Stimulated activated CD4-positive, alpha-beta T cell treated with anti-CD3 and anti-CD28 coated beads, Interleukin-4, amount 100 ng/mL, for 1 hour (primary cell): Measurements from ENCODE around the gene FAM149A.

ENCODE experiments used
- DNase-seq: peaks from one replicate; pipeline ENCODE4 v3.0.0-alpha.2; 2020

The FAM149A gene

DNA sequence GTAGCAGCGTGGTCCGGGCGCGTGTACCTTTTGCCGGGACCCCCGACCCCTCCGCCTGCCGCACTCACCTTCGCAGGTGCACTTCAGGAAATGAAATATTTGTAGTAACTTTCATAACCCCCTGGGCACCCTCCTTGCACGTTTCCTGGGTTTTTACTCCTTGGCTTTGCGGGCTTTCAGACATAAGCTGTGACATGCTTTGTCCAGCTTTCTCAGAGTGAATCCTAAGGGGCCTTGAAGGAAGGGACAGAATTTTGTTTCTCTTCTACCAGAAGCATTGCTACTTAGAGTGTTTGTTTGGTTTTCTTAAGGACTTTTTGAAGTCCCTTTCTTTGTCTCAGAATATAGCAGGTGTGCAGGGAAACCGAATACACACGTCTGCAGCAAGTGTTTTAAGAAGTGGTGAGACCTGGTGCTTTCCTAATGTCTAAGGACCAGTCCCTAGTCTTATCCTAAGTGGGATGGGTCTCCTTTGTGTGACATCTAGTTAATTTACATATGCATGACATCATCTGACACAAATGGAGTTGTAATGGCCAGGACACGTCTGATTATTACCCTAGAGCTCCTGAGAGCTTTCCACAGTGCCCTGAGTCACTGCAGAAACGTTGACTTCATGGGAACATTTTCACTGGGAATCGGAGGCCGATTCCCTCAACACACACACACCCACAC lies 1.3 kb downstream of the FAM149A start:
- DNase-seq = no peak

DNA sequence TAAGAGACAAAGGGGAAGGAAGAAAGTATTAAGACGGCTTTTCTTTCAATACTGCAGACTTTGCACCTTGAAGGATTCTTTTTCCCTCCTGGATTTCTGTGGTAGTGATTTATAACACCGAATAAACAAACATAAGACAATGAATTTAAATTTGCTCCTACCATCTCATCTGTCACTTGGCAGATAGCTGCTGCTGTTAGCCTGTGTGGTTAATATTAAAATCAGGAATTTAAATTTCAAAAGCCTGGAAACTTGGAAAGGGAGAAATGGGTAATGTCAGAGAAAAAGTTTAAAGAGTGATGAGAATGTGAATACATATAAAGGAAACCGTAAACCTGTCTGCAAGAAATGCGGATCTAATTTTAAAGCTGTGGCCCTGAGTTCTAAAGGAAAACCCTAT lies 3.4 kb downstream of the FAM149A start:
- no peak for DNase-seq

DNA sequence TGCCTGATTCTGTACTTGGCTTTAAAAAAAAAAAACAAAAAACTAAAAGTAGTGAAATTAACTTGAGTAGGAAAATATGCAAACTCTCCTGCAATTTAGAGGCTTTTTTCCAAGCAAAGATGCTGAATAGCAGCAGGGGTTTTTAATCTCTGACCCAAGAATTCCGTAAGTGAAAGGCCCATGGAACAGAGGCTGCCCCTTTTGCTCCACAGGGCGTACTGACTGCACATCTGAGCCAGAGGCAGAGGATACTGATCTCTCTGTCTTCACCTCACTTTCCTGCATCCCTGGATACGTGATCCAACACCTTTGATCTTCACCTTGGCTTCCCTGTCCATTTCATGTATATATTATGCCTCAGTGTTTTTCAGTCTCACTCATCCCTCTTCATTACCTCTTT lies 3.9 kb downstream of the FAM149A start:
- no peak for DNase-seq

DNA sequence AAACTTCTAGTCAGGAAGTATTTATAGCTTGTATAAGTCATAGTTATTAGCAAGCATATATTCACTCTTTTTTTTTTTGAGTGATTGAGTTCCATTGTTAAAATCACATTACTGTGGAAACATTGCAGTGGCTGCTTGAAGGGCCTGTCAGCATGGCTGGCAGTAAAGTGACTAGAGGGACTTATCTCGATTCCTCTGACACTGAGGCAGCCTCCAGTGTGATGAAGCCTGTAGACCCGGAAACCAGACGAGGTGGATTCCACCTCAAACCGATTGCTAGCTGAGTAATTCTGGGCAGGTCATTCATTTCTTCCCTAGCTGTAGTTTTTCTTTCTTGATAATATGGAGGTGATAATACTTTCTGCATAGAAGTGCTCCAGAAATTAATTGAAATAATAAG lies 4.7 kb downstream of the FAM149A start:
- DNase-seq = no peak

DNA sequence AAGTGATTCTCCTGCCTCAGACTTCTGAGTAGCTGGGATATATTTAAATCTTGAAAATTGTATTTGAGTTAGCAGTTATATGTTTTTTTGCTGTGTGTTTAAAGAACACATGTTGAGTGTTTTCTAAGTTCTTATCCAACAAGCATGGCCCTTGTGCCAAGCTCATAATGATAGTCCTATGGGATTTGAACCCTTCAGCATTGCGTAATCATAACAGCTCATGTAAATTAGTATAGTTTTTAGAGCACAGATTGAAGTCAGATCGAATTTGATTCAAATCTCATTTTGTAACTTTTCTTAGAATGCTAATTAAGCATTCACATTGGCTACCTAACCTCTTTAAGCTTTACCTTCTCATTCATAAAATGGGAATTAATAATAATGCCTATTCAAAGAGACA lies 12.2 kb downstream of the FAM149A start:
- no peak for DNase-seq

DNA sequence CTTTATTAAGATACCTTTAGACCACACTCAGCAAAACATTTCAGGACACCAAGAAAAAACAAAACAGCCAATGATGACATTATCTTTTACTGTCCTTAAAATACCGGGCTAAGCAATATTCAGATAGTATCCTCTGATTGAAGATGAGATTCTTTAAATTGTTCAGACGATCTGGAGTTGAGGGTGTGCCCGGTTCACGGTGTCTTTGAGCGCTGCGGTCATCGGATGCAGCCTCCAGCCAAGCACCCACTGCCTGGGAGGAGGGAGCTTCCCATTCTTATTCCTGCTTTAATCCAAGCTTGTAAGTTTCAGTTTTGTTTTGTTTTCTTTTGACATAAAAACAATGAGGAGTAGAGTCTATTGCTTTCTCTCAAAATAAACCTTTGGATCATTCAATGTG lies 14.1 kb downstream of the FAM149A start:
- no peak for DNase-seq

DNA sequence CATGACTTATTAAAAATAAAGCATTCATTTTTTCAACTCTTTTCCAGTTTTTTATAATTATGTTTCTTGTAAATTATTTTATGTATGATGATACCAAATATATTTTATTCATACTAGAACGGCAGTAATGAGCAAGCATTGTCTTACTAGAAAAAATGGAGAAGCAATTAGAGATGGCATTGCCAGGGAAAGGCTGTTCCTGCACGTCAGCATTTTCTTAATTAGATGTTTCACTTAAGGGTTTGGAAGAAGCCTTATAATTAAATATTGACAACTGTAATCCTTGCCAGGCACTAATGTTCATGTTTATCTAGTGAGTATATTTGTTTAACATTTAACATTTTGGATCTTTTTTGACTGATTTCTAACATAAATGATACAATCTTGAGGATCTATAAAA lies 16.6 kb downstream of the FAM149A start:
- DNase-seq = no peak

DNA sequence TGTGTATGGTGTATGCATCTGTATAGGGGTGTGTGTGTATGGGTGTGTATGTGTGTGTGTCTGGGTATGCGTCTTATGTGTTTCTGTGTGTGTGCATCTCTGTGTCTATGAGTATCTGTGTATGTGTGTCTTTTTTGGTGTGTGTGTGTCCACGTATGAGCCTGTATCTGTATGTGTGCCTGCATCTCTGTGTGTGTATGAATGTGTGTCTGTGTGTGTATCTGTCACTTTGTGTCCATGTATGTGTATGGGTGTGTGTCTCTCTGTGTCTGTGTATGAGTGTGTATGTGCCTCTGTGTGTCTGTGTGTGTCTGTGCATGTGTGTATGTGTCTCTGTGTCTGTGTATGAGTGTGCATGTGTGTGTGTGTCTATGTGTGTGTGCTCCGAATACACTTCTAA lies 24.3 kb downstream of the FAM149A start:
- no peak for DNase-seq

DNA sequence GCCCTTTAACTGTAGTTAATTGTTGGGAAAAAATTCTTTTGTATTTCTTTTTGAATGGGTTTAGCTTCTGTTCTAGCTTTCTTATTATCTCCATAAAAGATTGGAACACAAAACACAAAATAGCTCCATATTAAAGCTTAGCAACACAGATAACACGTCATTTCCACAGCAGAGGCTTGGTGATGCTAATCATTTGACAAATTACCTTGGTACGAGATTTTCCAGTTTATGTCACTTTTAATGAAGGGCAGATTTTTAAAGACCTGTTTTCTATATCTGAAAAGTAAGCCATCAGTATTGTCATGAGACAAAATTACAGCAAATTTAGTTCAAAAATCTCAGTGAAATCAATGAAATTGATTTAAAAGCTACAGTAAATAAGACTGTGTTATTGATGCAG lies 27.4 kb downstream of the FAM149A start:
- no peak for DNase-seq

DNA sequence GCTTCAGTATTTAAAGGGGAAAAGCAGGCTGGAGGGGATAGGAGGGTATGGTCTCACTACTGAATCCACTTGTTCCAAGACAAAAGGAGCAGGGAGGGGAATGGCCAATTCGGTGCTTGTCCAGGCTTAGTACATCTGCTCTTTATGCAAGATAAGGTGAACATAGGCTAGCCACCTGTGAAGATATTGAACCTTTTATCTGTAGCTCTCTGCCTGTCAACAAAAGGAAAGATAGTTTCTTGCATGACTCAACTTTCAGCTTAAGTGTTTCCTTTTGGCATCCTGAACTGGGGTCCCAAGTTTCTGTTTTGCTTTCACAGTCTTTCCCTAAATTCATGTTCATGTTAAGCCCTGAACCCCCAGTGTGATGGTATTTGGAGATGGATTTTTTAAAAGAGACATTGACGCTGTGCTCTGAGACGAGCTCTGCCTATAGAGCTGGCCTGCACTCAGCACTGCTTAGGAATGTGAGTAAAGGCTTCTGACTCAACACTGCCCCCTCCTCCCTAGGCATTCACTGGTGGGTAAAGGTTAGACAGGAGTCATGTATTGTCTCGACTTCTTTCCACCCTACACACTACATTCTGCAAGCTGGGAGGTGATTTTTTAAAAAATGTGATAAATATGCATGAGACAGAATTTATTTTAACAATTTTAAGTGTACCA lies 28.2 kb downstream of the FAM149A start:
- no peak for DNase-seq

DNA sequence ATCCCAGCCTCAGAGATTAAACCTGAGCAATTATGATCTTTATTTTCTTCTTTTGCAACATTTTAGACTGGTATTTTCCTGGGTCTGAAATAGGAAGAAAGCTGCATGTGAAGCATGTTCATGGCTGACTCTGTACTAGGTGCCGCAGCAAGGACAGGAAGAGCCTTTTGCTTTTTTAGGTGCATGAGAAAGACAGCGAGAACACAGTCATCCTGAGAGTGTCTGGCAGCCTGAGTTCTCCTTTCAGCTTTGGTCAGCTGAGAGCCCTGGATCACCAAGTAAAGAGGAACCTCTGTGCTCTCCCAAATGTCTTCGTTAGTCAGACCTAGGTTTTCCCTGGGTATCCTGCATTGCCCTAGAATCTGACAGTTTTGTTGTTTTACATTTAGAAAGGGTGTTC lies 29.8 kb downstream of the FAM149A start:
- no peak for DNase-seq

DNA sequence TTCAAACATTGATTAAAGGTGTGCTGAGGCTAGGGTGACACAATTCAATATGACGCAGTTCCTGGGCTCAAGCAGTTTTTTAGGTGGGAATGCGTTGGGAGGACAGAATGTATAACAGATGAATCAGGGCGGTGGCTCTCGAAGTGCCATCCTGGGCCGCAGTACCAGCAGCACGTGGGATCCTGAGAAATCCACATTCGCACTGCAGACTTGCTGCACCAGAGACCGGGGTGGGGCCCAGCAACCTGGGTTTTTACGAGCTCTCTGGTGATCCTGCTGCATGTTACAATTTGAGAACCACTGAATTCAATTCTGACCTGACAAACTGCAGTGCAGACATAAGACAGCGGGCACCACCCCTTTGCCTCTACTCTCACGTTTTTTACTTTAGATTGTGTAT lies 30.4 kb downstream of the FAM149A start:
- no peak for DNase-seq

DNA sequence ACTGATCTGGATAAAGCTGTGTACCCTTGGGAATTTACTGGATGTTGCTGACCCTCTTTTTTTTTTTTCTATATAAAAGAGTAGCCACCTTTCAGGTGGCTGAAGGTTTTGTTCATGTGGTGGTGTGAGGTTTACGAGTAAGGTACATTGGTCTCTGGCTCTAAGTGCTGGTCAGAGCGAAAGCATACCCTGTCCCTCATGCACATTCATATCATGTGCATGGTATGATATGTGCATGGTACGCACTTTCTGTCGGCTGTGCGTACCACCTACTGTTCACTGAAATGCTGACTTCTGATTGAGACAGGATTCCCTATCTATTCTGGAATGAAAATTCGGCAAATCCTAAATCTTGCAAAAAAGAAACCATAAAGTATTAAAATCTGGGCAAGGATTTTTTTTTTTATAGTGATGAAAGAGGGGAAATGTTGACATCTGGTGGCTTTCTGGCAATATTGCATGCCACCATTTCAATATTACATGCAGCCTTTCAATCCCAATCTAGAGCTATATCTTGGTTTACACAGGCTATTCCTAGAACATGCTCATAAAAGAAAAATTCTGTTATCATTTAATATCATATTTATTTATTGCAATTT lies 32.8 kb downstream of the FAM149A start:
- no peak for DNase-seq

DNA sequence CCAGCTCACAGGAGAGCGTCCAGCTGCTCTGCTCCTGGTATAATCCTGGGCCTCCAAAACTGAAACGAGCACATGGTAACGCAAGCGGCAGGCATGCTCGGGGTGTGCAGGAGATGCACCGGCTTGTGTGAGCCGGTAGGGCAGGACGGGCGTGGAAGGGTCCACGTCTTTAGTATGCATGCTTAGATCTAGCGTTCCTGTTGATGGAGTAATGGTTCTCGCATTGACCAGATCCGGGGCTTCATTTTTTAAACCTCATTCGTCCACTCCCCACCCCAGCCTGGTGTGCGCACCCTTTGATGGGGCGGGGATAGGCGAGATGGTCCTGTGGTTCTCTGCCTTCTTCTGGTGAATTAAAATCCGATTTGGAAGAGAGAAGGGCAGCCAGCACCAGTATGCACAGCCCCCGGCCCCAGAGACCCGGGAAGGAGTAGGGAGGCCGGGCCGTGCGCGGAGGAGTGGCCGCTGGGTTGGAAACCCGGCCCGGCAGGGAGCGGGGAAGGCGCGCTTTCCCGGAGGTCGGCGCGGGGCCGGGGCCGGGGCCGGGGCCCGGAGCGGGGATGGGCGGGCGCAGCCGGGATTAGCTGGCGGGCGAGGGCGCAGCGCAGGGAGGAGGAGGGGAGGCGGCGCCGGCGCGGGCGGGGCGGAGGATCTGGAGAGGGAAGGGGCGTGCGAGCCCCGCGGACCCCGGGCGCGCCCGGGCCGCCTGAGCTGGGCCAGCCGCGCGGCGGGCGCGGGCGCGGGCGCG lies 39.9 kb downstream of the FAM149A start:
- DNase-seq = peak; percentile 22

DNA sequence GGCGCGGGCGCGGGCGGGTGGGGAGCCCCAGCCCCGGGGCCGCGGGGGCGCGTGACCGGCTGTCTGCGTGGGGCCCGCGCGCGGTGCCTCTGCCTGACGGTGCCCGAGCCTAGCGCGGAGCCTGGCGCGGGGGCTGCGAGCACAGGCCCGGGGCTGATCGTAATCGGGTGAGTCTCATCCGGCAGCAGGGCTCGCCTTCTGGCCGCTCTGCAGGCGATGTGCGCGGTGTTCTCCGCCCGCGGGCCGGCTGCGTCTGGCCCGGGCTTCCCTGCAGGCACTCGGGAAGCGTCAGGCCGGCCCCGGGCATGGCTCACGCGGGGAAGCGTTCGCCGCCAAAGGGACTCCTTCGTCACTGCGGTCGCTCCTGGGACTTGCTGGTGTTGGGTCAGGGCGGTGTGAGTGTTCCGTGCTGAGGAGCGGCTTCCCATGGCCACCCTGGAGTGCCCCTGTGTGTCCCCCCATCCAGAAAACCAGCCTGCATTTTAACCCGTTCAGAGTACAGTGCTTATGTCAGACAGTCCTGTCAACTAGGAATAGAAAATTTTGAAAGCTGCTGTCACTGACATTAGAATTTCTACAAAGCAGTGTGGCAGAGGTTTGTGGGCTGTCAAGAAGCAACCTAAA lies 40.6 kb downstream of the FAM149A start:
- DNase-seq = peak; percentile 14

DNA sequence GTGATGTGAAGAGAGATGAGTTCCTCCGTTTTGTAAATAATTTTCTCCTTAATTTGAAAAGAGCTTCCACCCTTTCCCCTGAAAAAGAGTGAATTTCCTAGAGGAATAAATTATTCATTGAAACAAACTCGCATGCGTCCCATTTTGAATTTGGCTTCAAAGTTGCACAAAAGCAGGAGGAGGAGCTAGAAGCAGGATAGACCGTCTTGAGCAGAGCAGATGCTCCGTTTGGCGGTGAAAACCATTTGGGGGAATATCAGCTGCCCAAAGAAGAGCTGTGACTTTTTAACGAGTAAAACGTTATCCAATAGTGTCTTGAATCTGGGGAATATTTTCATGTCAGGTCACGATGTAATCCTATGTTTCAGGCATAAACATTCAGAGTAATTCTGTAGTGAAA lies 42.0 kb downstream of the FAM149A start:
- DNase-seq = no peak

DNA sequence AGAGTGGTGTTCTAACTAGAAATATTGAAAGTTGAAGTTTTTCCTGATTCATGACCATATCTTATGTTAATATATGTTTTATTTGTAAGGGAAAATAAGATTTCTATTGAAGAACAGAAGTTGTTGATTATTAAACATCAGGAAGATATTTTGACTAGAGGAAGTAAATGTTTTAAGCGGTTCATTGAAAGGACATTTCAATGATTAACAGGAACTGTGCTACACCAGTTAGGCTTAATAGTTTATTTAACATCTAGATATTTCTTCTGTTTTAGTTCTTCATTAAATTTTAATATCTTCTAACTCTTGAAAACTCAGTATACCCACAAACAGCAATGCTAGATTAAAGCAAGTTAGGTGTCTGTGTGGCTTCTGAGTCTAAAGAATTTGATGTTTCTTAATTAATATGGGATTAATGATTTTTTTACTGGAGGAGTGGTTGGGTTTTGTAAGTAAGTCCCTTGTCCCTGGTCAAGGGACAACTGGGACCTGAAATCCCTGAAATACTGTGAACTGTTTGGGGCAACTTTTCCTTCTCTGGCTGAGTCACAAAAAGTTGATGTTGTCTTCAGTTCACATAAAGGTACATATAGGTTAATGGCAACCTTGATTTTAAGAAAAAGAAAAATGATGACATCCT lies 44.0 kb downstream of the FAM149A start:
- no peak for DNase-seq

DNA sequence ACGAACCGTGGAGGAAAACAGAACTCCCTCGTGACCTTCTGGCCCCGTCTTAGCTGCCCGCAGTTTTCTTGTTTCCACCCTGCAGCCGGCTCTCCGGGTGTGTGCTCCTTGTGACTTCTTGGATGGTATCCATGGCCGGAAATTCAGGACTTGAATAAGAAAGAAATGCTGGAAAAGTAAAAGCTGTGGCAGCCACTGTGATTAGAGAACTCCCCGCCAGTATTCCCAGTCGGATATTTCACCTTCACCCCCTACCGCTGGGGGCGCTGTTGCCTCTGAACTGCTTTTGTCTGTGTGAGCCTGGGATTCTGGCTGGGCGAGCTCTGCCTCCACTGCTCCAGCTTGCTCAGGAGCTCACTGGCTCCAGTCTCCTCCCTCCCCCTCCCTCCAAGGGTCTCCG lies 45.4 kb downstream of the FAM149A start:
- peak; percentile 25 for DNase-seq

DNA sequence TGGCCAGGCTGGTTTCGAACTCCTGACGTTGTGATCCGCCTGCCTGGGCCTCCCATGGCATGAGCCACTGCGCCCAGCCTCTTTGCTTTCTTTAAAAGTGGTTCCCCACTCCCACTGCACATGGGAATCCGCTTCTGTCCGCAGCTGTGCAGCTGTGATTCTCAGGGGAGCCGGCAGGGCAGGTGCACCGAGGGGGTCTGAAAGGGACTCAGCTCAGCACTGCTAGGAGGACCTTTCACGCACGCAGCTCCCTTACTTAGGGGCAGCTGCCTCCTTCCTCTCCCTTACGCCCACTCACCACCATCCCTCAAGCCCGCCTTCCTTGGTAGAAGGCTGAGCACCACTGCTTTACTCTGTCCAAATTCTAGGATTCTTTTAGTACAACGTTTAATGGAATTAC lies 46.4 kb downstream of the FAM149A start:
- DNase-seq = no peak

DNA sequence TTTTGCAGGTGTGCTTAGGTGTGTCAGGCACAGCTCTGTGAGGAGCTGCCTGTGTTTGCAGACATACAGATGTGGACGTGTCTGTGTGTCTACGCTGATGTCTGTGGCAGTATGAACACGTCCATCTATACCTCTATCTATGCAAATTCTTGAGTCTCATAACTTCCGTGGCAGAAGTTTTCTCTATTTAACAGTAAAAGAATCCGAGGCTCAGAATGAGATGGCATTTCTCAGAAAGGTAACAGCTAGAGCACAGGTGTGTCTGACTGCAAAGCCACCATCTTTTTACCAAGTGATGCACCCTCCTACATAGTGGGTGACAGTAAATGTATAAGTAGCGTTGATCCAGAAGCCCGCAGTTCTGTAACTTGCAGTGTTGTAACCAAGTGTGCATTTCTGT lies 47.0 kb downstream of the FAM149A start:
- DNase-seq = no peak

DNA sequence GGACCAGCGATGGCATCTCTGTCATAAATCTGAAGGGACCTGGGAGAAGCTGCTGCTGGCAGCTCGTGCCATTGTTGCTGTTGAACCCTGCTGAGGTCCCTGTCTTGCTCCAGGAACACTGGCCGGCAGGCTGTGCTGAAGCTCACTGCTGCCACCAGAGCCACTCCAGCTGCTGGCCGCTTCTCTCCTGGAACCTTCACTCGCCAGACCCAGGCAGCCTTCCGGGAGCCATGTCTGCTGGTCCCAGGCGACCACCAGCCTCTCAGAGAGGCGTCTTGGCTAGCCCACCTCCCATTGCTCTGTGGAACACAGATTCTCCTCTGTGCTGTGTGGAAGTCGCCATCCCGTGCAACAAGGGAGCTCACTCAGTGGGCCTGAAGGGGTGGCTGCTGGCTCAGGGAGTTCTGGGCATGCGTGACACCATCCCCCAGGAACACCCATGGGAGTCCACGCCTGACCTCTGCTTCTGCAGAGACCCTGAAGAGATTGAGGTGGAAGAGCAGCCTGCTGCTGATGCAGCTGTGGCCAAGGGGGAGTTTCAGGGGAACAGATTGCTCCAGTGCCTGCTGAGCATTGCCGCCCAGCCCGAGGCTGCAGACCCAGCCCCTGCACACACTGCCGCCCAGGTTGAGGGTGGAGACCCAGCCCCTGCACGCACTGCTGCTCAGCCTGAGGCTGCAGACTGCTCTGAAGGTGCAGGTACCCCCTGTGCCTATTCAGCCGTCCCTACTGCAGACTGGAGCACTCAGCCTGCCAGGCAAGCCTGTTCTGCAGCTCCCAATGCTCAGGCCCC lies 53.7 kb downstream of the FAM149A start:
- no peak for DNase-seq

DNA sequence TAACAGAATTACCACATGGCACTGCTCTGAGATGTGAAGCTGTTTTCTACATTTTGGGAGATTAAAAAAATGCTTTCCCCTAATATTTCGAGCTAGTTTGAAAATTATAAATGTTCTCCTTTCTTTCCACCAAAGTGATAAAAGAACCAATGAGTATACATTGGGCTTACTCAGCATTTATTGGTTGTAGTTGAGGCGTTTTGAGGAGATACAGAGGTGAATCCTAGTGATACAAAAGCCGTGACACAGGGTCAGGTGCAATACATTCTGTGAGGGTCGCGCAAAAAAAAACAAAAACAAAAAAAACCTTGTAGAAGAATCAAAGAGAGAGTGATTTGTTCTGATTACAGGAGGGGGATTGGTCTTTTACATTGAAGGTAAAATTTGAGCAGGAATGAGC lies 54.5 kb downstream of the FAM149A start:
- no peak for DNase-seq
